HG02840 (cell line): Measurements from ENCODE around the gene SELENOO.
"Not testable (repeated sequence)": the region's sequence is repeated elsewhere in the genome, so short reads cannot be mapped to it uniquely, and the experiment has no call there.

Experiments
- ATAC-seq: cut with Tn5 transposase; IDR thresholded peaks from one replicate; pipeline ENCODE4 v1.9.1; 2021; ENCODE audit warnings: mild to moderate bottlenecking, moderate library complexity, moderate number of reproducible peaks; ENCODE audit not compliant: unreplicated experiment, low FRiP score

SELENOO gene

DNA sequence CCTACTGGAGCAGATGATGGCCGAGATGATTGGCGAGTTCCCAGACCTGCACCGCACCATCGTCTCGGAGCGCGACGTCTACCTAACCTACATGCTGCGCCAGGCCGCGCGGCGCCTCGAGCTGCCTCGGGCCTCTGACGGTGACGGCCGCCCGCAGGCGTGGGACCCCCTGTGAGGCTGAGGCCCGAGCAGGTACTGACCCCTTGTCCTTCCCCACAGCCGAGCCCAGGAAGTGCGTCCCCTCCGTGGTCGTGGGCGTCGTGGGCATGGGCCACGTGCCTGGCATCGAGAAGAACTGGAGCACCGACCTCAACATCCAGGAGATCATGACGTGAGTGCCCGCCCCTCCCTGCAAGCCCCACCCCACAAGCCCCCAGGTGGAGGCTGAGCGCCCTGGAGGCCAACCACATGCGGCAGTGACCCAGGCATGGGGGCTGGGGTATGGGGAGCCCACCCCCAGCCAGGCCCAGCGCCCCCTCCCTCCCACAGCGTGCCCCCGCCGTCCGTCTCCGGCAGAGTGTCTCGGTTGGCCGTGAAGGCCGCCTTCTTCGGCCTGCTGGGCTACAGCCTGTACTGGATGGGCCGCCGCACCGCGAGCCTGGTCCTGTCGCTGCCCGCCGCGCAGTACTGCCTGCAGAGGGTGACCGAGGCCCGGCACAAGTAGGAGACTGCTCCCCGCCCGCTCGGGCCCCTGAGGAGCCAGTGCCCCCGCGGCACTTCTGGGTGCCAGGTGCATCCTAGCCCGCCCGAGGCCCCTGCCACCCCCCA, 2.8 kb upstream of the SELENOO start:
- ATAC-seq, result no peak

DNA sequence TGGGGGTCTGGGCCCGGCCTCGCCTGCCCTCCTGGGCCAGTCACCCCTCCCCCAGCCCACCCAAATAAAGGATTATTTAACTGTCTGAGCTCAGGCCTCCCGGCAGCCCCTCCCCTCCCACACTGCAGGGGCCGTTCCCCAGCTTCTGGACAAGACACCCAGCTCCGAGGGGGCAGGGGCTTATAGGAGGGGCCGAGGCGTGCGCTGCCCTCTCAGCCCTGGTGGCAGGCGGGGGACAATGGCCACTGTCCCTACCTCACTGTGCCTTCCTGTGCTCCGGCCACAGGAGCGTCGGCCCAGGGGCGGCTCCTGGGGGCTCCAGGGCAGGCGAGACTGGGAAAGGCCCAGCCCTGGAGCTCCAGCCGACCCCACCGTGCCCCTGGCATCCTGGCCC, 2.2 kb upstream of the SELENOO start:
- no peak for ATAC-seq

DNA sequence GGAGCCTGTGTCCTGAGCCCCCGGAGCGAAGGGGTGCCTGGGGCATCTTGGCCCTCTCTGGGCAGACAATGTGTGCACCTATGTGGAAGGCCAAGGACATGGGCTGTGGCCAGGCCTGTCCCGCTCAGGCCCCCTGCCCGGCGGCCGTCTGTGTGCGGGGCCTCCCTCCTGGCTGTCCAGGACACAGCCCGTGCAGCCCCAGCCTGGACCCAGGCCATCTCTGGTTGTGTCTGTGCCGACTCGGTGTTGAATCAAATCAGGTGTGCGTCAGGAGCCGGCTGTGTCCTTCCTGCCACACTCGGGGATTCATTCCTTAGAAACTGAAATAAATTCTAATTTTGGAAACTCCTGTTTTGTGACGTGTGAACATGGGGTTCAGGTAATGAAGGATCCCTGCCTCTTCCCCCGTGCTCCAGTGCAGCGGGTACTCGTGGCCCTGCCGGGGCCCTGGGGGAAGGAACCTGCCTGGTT, 1.5 kb upstream of the SELENOO start:
- ATAC-seq, result no peak

DNA sequence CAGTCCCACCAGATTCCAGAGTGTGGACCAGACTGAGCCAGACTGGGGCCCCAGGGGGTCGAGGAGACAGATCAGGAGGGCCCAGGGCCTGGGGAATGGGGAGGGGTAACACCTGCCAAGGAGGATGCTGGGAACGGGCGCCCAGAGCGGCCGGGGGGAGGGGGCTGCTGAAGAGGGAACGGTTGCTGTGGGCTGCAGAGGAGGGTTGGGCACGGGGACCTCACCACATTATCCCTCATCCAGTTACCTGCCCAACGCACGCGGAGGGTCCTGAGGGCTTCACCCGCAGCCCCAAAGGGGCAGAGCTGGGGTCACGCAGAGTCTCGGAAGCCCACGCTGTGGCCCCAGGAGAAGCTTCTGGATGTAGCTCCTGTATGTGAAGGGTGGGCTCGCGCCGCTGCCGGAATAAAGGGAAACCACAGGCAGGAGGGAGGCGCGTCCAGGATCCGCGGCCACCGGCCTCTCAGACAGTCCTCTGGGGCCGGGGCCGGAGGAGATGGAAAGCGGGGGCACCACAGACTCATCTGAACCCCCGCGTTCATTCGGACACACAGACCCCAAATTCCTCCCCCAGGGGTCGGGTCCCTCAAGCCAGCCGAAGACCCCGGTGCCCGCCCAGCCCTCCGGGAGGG, 866 bp upstream of the SELENOO start:
- ATAC-seq, result peak; percentile 4

DNA sequence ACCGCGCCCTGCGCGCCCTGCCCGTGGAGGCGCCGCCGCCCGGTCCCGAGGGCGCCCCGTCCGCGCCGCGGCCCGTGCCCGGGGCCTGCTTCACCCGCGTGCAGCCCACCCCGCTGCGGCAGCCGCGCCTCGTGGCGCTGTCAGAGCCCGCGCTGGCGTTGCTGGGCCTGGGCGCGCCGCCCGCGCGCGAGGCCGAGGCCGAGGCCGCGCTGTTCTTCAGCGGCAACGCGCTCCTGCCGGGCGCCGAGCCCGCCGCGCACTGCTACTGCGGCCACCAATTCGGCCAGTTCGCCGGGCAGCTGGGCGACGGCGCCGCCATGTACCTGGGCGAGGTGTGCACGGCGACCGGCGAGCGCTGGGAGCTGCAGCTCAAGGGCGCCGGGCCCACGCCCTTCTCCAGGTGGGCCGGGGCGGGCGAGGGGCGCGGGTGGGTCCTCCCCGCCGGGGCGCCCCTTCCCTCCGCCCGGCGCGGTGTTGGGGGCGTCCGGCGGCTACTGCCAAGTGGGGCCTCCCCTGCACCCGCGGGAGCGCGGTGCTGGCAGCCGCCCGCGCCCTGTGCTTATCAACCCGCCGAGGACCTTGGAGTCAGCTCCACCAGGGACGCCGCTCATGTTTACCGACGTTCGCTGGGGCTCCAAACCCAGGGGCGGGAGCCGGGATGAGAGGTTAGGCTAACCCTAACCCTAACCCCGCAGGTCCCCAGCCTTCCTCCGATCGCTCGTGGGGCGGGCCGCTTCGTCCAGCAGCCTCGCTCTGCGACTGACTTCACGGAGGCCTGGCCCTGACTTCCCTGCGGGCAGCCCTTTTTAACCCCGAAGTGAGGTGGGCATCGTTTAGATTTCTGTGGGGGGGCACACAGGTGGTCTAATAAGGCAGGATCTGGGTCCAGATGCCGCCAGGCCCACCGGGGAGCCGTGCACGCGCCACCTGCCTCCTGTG, 649 bp downstream of the SELENOO start:
- peak; percentile 32 for ATAC-seq

DNA sequence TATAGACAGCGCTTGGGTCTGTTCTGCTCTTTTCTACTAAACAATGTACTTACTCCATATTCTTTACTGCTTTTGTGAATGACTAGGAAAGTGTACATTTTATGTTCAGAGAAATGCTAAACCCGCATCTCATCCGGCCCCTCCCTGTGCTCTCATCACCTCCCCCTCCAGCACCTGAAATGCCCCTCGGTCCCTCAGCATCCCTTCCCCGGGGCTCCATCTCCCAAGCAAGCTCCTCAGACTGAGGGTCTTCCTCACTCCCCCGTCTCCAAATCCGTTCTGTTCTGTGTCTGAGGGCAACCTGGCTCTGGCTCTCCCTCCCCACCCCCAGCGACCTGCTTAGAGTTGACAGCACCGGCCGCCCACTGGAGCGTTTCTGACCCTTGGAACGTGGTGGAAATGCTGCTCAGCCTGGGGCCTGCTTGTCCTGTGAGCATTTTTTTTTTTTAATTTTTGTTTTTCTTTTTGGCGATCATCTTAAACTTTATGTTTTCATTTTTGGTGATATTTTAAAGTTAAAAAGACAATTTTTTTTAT, 1.4 kb downstream of the SELENOO start:
- ATAC-seq, result no peak

DNA sequence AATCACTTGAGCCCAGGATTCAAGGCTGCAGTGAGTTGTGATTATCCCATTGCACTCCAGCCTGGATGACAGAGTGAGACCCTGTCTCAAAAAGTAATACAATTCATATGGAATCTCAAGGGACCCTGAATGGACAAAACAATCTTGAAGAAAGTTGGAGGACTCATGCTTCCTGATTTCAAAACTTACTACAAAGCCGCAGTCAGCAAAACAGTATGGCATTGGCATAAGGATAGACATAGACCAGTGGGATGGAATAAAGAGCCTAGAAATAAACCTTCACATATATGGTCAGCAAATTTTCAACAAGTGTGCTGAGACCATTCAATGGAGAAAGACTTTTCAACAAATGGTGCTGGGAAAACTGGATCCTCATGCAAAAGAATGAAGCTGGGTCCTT, 2.5 kb downstream of the SELENOO start:
- no peak for ATAC-seq

DNA sequence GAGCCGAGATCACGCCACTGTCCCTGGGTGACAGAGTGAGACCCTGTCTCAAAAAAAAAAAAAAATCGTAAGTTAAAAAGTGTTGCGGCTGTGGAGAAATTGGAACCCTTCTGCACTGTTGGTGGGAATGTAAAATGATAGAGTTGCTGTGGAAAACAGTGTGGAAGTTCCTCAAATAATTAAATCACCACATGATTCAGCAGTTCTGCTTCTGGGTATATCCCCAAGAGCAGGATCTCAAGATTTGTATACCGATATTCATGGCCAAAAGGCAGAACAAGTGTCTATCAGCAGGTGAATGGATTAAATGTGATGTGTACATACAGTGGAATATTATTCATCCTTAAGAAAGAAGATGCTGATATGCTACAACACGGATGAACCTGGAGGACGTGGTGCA, 3.8 kb downstream of the SELENOO start:
- no peak for ATAC-seq

DNA sequence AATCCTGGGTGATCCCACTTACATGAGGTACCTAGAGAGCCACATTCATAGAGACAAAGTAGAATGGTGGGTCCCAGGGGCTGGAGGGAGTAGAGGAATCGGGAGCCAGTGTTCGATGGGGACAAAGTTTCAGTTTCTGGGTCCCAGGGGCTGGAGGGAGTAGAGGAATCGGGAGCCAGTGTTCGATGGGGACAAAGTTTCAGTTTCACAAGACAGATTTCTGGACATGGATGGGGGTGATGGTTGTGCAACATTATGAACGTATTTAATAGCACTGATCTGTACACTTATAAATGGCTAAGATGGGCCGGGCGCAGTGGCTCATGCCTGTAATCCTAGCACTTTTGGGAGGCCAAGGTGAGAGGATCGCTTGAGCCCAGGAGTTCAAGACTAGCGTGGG, 4.2 kb downstream of the SELENOO start:
- ATAC-seq, result not testable (repeated sequence)

- no peak for ATAC-seq
Observed at GRCh38 chr22:50205781-50206569, 5.2 kb downstream of the SELENOO start.

DNA sequence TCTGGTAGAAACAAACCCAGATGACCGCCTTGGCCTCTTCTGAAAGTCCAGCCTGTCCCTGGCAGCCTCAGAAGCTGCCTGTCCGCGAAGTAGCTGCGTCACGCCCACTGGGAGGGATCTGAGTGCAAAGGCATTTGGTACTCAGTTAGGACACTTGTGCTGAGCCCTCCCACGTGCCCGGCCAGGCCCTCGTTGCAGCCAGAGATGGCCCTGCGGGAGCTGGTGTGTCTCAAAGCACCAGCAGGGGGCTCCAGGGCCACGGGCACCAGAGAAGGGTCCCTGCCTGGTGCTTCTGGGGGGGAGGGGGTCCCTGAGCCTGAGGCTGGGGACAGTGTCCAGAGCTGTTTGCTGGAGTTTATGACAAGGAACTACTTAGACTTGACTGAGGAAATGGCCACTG, 5.8 kb downstream of the SELENOO start:
- ATAC-seq, result no peak

- ATAC-seq, result no peak
Observed at GRCh38 chr22:50207383-50208140, 6.8 kb downstream of the SELENOO start.

DNA sequence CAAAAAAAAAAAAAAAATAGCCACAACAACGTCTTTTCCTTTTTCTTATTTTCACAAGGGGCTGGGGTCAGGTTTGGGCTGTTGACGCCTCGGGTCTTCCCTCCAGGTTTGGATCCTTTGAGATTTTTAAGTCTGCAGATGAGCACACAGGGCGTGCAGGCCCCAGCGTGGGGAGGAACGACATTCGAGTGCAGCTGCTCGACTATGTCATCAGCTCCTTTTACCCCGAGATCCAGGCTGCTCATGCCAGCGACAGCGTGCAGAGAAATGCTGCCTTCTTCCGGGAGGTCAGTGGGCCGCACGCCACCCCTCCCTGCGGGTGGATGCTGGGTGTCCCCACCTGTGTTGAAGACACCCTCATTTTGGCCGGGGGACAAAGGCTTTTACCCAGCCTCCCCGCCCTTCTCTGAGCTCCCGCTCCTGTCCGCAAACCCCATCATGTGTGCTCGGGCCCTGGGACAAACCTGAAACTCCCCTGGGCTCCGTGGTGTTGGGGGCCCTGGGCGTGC, 7.7 kb downstream of the SELENOO start:
- no peak for ATAC-seq

- ATAC-seq, result no peak
Observed at GRCh38 chr22:50208939-50209892, 8.4 kb downstream of the SELENOO start.

DNA sequence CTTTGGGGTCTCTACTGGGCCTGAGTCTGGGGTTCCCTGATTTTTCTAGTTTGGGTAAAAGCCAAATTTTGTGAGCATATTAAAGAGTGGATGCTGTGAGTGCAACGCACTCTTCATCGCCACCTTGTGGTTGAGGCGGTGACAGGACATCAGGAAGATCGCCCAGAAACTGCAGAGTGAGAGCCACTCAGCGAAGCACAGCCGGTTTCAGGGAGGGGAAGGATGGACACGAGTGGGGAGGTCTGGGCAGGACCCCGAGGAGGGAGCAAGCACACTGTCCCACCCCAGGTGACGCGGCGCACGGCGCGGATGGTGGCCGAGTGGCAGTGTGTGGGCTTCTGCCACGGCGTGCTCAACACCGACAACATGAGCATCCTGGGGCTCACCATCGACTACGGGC, 9.1 kb downstream of the SELENOO start:
- no peak for ATAC-seq

DNA sequence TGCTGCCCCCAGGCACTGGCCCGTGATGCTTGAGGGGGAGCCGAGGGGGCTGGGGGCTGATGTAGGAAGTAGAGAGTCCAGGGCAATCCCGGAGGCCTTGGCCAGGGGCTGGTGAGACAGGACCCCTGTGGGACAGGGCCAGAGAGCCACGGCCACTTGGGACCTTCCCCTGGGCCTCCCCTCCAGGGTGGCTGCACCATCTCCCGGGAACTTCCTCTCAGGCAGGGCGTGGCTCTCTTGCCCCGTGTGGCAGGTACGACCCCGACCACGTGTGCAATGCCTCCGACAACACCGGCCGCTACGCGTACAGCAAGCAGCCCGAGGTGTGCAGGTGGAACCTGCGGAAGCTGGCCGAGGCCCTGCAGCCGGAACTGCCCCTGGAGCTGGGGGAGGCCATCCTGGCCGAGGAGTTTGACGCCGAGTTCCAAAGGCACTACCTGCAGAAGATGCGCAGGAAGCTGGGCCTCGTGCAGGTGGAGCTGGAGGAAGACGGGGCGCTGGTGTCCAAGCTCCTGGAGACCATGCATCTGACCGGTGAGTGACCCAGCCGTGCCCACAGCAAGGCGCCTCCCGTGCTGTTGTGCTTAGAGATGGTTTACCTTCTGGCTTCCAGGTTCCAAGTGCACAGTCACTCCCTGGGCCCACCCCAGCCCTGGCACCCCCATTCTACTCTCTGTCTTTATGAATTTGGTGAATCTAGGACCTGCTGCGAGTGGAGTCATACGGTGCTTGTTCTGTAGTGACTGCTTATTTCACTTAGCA, 9.7 kb downstream of the SELENOO start:
- no peak for ATAC-seq

DNA sequence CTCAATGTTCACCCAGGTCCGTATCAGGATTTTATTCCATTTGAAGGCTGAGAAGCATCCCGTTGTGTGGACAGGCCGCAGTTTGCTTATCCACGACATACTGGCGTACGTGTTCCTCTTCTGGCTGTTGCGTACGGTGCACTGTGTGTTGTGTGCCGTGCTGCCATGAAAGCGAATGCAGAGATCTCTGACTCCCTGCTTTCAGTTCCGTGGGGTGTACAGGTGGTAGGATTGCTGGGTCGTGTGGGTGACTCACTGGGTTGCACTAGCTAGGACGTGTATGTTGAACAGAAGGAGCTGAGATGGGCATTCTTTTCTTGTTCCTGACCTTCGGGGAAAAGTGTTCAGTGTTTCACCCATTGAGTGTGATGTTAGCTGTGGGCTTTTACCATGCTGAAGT, 10.3 kb downstream of the SELENOO start:
- ATAC-seq, result no peak
